Stimulated activated CD8-positive, alpha-beta memory T cell treated with anti-CD3 and anti-CD28 coated beads, Interleukin-4, amount 100 ng/mL, for 48 hours (primary cell): ENCODE results near the gene COBL.

Experiments
- DNase-seq: peaks from one replicate; pipeline ENCODE4 v3.0.0-alpha.2; 2020

Gene COBL

DNA sequence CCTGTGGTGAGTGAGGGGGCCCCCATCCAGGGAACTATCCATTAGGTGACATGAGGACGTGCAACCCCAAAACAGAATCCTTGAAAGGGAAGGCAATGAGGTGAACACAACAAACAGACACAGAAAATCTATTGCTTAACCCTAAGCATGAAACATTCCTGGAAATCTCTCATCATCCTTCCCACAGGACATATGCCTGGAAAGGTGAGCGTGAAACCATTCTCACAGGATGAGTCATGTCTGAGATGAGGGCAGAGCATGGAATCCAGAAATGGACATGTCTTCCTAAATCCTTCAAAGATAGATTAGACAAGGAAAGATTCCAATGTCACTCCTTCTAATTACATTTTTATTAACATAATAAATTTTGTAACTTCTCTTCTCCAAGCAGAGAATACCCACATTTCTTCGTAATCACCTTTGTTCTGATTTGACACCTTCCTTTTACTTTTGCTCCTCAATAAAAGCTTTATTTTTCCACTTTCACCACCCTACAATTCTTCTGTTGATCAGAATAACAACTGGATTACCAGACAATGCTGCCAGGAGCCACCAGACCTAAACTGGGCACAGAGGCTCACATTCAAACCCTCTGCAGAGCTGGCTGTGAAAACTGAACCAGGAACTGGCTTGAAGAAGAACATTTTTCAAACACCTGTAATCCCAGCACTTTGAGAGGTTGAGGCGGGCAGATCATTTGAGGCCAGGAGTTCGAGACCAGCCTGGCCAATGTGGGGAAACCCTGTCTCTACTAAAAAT is 67.2 kb downstream of the COBL start:
- DNase-seq, result no peak

DNA sequence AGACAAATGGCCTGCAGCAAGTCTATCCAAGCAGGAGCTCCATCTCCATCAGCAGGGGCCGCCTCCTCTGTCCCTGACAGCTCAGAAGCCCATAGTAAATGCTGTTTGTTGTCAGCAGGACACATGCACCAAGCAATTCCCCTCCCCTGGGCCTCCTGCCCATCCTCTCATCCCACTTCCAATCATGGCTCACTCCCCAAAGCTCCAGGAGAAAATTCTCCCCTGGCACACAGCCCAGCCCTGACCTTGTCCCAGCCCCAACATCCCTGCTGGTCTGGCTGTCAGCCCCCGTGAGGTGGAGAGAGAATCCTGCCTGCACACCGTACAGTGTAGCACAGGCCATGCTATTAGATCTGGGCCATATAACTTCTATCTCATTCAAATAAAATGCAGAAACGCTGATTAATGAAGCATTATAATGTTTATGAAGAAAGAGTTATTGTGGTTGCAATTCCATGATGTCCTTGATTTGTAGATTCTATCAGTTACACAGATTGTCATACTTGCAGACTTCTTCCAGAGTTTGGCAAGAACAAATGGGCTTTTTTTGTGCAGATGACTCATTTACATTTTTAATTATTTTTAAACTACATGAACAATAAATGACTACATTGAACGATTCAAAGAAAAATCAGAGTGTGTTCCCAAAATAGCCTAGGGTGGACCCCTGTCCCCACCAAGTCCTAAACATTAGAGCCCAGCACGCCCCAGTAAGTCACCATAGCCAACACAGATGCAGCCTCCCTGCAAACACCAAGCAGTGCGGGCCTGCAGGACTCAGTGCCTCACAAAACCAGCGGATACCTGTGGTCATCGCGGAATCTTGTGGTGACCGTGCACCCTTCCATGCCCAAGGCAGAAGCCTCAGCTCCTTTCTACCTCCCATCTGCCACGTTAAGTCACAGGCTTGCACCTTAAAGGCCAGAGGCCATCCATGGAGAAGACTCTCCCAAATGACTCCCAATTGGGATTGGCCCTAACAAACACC is 70.1 kb downstream of the COBL start:
- DNase-seq, result no peak

DNA sequence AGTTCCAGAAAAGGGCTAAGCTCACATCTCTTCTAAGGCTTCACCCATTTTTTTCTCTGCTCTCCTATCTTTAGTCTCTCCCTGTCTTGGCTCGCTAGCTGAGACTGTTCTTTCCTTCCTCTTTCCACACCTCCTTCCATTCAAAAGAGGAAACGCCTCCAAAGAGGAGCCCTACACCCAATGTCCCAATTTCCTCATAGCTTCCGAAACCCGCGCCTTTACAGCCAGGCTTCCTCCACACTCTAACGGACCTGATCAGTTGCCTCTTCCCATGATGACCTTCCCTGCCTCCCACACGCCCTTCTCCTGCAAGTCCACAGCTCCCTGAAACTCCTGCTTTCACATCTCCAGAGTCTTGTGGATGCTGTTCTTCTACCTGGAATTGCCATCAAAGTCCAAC is 71.7 kb downstream of the COBL start:
- no peak for DNase-seq

DNA sequence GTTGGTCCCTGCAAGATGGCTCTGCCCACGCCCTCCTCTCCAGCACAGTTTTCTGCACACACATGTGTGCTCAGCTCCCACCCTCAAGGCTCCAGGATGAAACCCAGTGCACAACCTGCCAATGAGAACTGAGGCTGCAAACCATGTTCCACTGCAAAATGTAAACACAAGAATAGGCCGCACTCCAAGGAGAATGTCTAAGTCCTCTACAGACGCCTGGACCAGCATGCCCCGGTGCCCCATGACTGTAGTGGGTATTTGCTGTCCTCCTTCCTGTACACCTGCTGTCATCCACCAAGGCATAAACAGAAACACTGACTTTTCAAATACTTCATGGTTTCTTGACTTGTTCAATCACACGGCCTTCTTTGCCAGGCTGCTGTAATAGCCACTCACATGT is 72.6 kb downstream of the COBL start:
- no peak for DNase-seq

DNA sequence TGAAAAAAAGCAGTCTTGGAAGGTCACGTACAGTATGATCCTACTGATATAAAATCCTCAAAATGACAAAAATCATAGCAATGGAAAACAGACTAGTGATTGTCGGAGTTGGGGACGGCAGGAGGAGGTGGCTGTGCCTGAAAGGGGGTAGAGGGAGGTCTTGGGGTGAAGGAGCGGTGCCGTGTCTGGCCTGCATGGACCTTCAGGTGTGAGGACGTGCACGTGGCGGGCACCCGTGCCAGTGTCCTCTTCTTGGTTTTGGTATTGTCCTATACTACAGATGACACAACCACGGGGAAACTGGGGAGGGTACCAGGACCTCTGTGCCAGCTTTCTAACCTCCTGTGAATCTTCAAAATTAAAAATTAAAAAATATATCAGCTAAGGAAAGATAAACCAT is 73.0 kb downstream of the COBL start:
- no peak for DNase-seq

DNA sequence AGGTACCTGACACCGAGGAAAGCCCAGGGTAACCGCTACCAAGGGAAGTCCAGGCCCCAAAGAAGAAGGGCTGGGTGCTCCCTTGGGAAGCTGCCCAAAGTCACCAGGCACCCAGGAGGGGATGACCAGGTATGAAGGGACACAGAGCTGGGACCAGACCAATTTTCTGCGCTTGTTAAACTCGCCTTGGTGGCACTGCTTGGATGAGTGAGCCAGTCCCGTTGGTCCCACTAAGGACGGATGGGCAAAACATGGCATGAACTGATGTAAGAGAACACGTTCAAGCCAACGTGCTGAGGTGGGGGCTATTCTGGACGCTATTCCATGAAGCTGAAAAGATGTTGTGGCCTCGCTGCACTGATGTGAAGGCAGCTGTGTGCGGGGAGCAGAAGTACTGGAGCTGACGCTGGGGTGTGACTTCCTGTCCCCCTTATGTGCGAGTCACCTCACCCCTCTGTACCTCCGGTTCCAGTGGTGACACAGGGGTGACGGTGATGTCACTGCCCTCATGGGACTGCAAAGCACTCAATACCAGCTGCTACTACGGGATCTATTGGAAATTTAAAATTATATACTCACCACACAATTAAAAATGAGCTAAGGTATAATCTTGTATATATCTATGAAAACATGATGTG is 73.6 kb downstream of the COBL start:
- DNase-seq, result no peak

DNA sequence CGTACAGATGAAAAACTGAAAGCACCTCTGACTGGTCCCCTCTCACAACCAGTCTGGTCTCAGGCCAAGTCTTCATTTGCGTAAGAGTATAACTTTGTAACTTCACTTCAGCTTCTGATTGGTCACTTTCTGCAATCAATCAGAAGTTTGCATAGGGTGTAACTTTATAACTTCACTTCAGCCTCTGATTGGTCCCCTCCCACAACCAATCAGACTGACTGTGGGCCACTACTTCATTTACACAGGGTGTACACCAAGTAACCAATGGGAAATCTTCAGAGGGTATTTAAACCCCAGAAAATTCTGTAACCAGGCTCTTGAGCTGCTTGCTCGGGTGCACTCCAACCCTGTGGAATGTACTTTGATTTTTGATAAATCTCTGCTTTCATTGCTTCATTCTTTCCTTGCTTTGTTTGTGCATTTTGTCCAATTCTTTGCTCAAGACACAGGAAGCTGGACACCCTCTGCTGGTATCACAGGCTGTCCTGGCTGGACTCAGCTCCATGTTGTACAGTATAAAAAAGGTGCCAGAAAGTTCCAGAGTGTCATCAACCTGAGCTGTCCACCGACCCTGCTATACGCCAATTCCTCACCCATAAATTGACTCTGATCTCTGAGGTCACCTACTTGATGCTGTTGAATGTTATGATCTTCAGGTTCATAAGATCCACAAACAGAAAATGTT is 74.5 kb downstream of the COBL start:
- no peak for DNase-seq

DNA sequence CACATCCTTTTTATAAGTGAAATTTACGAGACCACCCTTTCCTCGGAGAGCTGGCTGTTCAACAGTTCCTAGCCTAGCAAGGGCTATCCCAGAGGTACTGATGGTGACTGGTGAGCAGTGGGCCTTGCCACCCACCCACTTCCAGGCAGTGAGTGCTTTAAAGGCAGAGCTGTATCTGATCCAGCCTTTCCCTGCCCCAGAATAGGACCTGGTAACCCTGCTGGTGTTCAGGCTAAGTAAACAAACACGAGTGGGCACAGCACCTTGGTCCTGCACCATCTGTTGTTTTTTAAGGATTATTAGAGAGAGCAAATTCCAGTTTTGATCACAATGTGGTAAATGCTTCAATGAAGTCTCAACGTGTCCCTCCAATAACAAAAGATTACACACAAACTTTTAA is 75.7 kb downstream of the COBL start:
- no peak for DNase-seq

DNA sequence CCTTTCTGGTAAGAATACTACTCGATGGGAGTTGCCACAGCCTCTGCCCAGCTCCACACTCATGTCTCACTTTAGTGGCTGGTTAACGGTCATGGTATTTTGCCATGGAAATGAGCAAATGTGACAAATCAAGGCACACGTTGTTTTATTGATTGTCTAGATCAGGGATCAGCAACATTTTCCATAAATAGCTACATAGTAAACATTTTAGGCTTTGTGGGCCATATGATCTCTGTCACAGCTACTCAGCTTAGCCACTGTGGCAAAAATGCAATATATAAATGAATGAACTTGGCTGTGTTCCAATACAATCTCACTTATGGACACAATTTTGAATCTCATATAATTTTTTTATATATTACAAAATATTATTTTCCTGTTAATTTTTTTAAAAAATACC is 76.9 kb downstream of the COBL start:
- DNase-seq, result no peak

DNA sequence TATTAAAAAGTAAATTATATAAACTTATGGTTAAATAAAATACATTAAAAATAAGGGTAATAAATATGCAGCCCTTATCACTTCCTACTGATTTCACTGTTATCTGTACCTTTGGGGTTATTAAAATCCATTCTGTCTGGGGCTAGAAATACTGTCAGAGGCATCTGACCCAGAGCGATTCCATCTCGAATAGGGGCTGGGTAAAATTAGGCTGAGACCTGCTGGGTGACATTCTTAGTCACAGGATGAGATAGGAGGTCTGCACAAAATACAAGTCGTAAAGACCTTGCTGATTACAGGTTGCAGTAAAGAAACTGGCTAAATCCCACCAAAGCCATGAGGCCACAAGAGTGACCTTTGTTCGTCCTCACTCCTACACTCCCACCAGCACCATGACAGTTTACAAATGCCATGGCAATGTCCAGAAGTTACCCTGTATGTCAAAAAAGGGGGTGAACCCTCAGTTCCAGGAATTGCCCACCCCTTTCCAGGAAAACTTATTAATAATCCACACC is 77.6 kb downstream of the COBL start:
- no peak for DNase-seq

DNA sequence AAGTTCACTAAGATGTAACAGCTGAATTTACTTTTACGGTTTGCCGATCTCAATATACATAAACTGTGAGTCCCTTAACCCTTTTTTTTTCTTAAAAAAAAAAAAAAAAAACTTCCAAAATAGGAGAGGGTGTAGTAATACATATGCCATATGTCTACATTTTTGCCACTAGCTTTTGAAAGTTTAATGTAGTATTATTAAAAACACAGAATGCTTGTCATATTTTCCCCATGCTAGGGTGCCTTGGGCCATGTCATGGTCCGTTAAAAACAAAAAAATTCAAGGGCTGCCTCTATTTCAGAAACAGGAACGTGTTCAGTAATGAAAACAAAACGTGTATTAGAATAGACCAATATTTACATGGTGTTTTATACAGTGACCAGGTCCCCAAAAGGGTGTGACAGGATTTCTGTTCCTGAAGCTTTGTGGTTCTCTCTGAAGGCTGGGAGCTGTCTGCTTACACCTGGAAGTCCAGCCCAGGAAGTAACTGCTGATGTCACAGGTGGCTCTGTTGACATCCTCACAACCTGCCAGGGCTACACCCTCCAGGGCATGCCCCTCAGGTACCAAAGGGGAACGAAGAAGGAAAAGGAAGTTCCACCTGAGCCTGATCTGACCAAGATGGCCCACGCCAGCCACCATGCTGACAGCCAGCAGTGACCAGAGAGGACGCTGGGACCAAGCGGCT is 79.0 kb downstream of the COBL start:
- DNase-seq, result no peak

DNA sequence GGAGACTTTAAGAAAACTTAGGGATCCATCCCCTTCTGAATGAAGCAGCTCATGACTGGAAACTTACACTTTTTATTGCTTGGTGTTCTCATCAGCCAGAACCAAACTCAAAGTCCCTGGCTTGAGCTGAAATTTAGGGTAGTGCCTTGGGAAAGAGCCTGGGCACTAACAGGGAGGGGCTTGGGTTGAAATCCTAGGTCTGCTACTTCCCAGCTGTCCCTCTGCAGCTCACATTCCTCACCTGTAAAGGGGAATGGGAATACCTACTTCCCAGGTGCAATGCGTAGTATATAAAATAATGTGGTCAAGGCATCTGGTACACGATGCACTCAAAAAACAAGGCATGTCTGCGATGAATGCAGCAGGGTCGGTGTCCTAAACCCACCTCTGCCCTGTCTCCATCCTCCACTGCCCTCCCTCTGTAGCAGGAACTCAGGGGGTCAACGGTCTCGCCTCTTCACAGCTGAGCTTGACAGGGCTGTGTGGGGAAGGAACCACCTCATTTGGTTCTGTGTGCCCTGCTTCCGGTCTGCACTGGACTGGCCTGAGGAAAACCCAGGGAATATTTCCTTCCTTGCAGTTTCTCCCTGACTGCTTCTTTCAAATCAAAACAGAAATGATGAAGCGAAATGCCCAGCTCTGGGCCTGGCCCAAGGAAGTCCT is 80.0 kb downstream of the COBL start:
- DNase-seq, result no peak

DNA sequence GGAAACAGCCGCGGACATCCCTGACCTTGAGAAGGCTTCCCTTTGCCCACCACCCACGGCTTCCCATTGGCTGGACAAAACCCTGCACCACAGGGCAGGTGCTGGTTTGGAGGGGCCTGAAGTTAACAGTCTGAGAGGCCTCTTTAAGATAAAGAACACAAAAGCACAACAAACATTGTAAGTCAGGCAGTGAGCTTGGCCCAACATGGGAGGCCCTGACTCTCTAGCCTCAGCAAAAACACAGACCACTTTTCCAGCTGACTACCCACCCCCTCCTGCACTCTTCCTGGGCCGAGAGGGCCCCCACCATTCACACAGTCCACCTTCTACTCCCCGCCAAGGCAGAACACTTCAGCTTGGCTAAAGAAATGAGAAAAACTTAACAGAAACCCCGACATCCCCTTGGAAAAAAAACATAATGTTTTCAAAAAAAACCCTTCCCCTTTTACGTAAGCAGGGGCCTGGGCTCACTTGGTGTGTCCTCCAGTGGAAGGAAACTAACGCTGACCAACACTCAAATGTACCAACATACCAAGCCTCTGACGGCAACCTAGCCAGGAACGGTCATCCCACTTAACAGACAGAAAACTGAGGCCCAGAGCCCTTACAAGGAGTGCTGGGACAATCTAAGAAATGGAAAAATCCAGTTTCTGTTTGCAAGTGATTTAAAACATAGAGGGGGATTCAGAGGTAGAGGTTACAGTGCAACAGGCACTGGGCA is 80.9 kb downstream of the COBL start:
- DNase-seq, result no peak

DNA sequence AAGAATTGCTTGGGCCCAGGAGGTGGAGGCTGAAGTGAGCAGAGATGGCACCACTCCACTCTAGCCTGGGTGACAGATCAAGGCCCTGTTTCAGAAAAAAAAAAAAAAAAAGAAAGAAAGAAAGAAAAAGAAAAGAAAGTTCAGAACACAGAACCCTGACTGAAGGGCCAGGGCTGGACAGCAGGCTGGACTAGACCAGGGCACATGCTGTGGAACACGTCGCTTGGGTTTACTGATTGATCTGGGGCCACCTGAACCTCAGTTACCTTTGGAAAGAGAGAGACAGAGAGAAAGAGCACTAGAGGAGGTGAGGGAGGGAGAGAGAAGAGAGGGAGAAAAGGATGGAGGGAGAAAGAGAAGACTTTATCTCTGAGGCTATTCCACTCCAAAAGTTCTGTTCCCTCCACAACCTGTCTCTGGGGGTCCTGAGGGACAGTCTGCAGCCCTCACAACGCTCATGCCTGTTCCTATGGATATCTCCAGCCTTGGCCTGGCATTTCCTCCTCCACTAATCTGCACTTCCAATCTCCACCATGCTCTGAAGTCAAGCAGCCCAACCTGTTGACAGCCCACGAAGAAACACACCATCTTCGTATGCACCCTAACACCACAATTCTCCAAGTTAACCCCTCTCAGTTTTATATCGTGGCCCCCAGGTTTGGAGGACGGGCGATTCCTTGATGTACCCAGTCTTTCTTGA is 81.8 kb downstream of the COBL start:
- DNase-seq, result no peak

DNA sequence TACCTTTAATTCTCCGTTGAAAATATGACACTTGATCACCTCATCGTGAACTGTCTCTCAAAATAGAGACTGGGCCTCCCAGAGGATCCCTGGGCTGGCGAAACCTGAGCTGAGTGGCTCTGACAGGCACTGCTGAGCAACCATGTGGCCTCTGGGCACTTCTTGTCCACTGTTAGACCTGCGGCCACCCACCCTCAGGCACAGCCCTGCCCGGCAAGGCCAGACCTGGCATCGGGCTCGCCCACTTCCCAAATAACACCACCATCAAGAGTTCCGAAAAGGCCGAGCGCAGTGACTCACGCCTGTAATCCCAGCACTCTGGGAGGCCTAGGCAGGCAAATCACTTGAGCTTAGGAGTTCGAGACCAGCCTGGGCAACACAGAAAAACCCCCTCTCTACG is 82.5 kb downstream of the COBL start:
- no peak for DNase-seq

DNA sequence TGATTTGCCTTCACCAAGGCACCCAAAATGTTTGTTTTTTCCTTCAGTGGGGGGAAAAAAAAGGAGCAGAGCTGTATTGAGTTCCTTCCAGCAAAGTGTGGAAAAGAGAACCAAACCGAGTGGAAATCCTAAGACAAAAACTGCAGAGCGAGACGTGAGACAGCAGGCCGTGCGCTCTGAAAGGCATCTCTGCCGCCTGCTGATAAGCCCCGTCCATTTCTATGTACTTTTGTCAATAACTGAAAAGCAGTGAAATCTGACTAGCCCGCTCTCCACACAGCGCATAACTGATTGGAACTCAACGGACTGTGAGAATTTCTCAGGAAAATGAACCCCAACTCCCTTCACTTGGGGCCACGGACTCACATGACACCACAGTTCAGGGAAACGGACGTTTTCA is 83.2 kb downstream of the COBL start:
- DNase-seq, result no peak

DNA sequence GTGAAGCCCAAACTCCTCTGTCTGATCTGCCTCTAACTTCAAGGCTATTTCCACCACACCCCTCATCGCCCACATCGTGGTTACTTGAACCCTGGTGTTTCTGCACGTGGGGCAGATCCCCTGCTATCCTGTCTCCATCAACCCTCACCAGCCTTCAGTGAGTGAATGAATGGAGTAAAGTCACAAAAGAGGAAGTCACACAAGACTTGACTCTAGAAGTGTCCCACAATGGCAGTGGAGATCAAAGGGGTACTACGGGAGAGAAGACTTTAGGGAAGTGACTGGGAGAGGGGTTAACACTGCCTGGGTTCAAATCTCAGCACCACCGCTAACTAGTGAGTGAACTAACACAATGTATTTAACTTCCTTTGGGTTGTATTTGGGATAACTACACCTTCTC is 85.9 kb downstream of the COBL start:
- no peak for DNase-seq

DNA sequence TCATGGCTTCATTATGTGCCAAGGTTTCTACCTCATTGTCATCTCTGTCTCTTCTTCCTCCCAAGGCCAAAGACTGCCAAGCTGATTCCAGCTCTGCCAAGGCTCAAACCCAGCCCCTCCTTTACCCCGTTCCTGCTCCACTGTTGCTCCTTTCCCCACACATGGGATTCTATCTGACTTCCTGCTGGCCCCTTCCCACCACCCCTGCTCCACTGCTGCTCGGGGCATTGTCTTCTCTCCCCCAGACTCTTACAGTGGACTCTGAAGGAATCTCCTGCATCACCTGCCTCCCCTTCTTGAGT is 86.3 kb downstream of the COBL start:
- no peak for DNase-seq

DNA sequence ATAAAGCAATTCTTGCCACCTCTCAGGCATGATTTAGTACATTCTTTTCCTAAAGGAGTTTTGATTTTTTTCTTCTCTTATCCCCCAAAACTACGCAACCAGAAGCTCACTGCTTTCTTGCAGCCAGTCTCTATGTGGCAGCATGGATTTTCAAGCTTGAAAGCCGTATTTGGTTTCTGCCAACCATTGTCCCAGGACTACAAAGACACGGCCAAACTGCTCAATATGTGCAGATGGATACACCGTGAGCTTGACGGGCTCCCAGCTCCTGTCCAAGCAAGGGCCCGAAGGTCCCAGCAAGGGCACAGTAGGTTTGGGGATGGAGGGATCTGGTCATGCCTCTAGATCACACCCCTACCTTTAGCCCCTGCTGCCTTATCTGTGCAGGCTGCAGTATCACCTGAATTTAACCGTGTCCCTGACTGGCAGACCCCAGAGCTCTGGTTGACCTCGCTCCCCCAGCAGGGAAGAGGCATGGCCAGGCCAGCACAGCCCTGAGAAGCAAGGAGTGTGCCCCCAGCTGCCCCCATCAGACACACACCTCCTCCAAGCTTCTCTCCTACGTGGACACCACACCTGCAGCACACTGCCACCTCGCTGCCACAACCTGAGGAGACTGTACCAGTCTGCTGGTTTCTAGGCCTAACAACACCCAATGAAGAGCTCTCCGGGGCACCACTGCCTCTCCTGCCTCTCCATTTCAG is 86.8 kb downstream of the COBL start:
- no peak for DNase-seq

DNA sequence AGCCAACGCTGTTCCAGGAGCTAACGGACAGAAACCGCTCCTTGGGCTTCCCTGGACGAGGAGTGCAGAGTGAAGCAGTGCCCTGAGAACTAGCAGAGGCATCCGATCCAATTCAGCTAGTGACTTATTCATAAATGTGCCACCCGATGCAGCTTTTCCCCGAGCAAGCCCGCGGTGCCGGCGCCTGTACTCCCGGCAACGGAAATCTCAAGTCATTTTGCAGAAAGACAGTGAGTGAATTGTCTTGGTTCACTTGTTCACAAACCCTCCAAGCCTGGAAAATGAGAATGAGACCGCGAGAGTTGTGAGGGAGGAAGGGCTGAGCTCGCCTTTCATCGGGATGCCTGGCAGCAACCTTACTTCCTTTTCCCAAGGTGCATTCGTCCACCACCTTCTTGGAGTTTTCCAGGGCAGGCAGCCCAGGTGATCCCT is 87.5 kb downstream of the COBL start:
- DNase-seq, result no peak
